HepG2 (cell line): ENCODE measurements around the gene ZNF396. TPM values are rescaled to one million over a fixed set of nuclear protein-coding genes. Genes with fewer than 3 reads are reported as not detected.

Source experiments
- ATF4 ChIP-seq, 2 experiments: fragments of 450-650 bp in 1 of 2; sonication (generic) in 1 of 2; formaldehyde crosslinking; IDR thresholded peaks; 2 replicates each; pipeline versions ENCODE4 v1.5.0 to v1.8.0; 2020 to 2022; ENCODE audit warnings: mild to moderate bottlenecking in 1 of 2, missing genetic modification reagents in 1 of 2
- CEBPB ChIP-seq: IDR thresholded peaks from 2 replicates; pipeline ENCODE4 v1.6.1; 2011; ENCODE audit warnings: low read depth, low read length, improper control_type of control experiment, borderline replicate concordance
- CREB1 ChIP-seq, 2 experiments: fragments of 450-650 bp in 1 of 2; IDR thresholded peaks; 2 replicates each; pipeline ENCODE4 v1.6.1; 2016 to 2017; ENCODE audit warnings: control low read depth in 1 of 2, mild to moderate bottlenecking in 1 of 2, missing compliant biosample characterization in 1 of 2, missing genetic modification characterization in 1 of 2
- GABPA ChIP-seq, 2 experiments: IDR thresholded peaks; 2 replicates each; pipeline ENCODE4 v1.6.1; 2011 to 2016; ENCODE audit warnings: low read depth in 2 of 2, low read length in 1 of 2, missing biosample characterization in 1 of 2, missing genetic modification characterization in 1 of 2
- HNRNPH1 ChIP-seq: fragments of 200-400 bp; formaldehyde crosslinking; optimal IDR thresholded peaks from 2 replicates; pipeline ENCODE3; 2017; ENCODE audit warnings: mild to moderate bottlenecking, low read depth, low read length
- MEIS1 ChIP-seq: sonication (generic); formaldehyde crosslinking; IDR thresholded peaks from 2 replicates; pipeline ENCODE4 v1.9.0; 2021; ENCODE audit warnings: mild to moderate bottlenecking, missing genetic modification reagents, moderate library complexity, borderline replicate concordance
- NBN ChIP-seq: fragments of 450-650 bp; conservative IDR thresholded peaks from 2 replicates; pipeline ENCODE4 v1.6.1; 2017
- PRDM15 ChIP-seq: sonication (generic); formaldehyde crosslinking; IDR thresholded peaks from 2 replicates; pipeline ENCODE4 v1.4.0; 2020; ENCODE audit warnings: missing genetic modification reagents
- SRSF9 ChIP-seq: fragments of 200-400 bp; formaldehyde crosslinking; IDR thresholded peaks from 2 replicates; pipeline ENCODE4 v1.6.1; 2018; ENCODE audit warnings: borderline replicate concordance, mild to moderate bottlenecking, low read depth, low read length; ENCODE audit not compliant: insufficient read depth, poor library complexity, severe bottlenecking
- STAG1 ChIP-seq: sonication (generic); formaldehyde crosslinking; IDR thresholded peaks from 2 replicates; pipeline ENCODE4 v1.4.0; 2020; ENCODE audit warnings: missing genetic modification reagents
- TCF12 ChIP-seq, 2 experiments: fragments of 450-650 bp in 1 of 2; sonication (generic) in 1 of 2; formaldehyde crosslinking in 1 of 2; IDR thresholded peaks; 2 replicates each; pipeline versions ENCODE4 v1.6.1 to v1.8.0; 2017 to 2022; ENCODE audit warnings: antibody characterized with exemption in 1 of 2, mild to moderate bottlenecking in 1 of 2, missing genetic modification reagents in 1 of 2, moderate library complexity in 1 of 2
- ZNF3 ChIP-seq: IDR thresholded peaks from 2 replicates; pipeline ENCODE4 v1.7.0; 2017; ENCODE audit warnings: inconsistent platforms
- ZNF317 ChIP-seq: sonication (generic); formaldehyde crosslinking; IDR thresholded peaks from 2 replicates; pipeline ENCODE4 v1.5.0; 2020; ENCODE audit warnings: mild to moderate bottlenecking, missing genetic modification reagents
- ZNF34 ChIP-seq: sonication (generic); formaldehyde crosslinking; IDR thresholded peaks from 2 replicates; pipeline ENCODE4 v1.4.0; 2020; ENCODE audit warnings: mild to moderate bottlenecking, missing genetic modification reagents, borderline replicate concordance
- ZNF414 ChIP-seq: sonication (generic); formaldehyde crosslinking; IDR thresholded peaks from 2 replicates; pipeline ENCODE4 v1.5.0; 2020; ENCODE audit warnings: missing genetic modification reagents
- ZNF577 ChIP-seq: sonication (generic); formaldehyde crosslinking; IDR thresholded peaks from 2 replicates; pipeline ENCODE4 v1.4.0; 2020; ENCODE audit warnings: mild to moderate bottlenecking, low read depth, missing genetic modification reagents, borderline replicate concordance
- ZNF644 ChIP-seq: IDR thresholded peaks from 2 replicates; pipeline ENCODE4 v1.6.1; 2016; ENCODE audit warnings: low read depth
- ZNF740 ChIP-seq: sonication (generic); formaldehyde crosslinking; IDR thresholded peaks from 2 replicates; pipeline ENCODE4 v1.4.0; 2020; ENCODE audit warnings: missing genetic modification reagents
- ZNF75D ChIP-seq: sonication (generic); formaldehyde crosslinking; IDR thresholded peaks from 2 replicates; pipeline ENCODE4 v1.8.1; 2023; ENCODE audit warnings: missing genetic modification reagents, mild to moderate bottlenecking, borderline replicate concordance
- ZNF766 ChIP-seq: sonication (generic); formaldehyde crosslinking; IDR thresholded peaks from 2 replicates; pipeline ENCODE4 v1.5.0; 2020; ENCODE audit warnings: missing genetic modification reagents, borderline replicate concordance
- ZSCAN29 ChIP-seq: sonication (generic); formaldehyde crosslinking; conservative IDR thresholded peaks from 2 replicates; pipeline ENCODE4 v1.4.0; 2020; ENCODE audit warnings: mild to moderate bottlenecking, missing genetic modification reagents
- polyA plus RNA-seq, 8 experiments: library from polyadenylated mRNA; depleted of rRNA in 3 of 8; stranded (reverse) in 7 of 8; unstranded in 1 of 8; fragments of >200 nt; fragmentation: Illumina TruSeq in 4 of 8; extraction: Trizol in 4 of 8; gene quantifications; 2 replicates each; pipeline versions ENCODE4 v1.2.1 to v1.2.3, GENCODE V29; 2011 to 2016; ENCODE audit warnings: low read depth in 4 of 8, missing spikeins in 1 of 8, mixed read lengths in 1 of 8; ENCODE audit not compliant: insufficient read depth in 1 of 8
- total RNA-seq, 5 experiments: library from RNA; depleted of rRNA; stranded (reverse); fragments of >200 nt; fragmentation: Illumina TruSeq; extraction: Trizol; gene quantifications; 2 replicates each; pipeline ENCODE4 v1.2.3, GENCODE V29; 2016; ENCODE audit warnings: low read depth in 1 of 5

ZNF396 gene
- total and polyA plus RNA-seq, 2 of the 13 experiments (the other 11 are each of a cell fraction or from before 2014, with no cell fraction given) = 0.25 to 0.75 TPM

- TF ChIP-seq ZNF740 (CRISPR knock-in tag) (peak; percentile 34; the same call in 1 of the 2 replicates), CREB1 (IDR thresholded peaks at IDR 0.05) (peak; percentile 64), CREB1 (CRISPR knock-in tag; IDR thresholded peaks at IDR 0.05) (peak; percentile 85), ZNF644 (CRISPR knock-in tag) (peak; percentile 55; the same call in 1 of the 2 replicates), CEBPB (peak; percentile 58), ATF4 (CRISPR knock-in tag; IDR thresholded peaks at IDR 0.05) (peak in 1 of 2 experiments; percentile 56; a peak in 2 of 4 replicates), ZNF577 (CRISPR knock-in tag) (no peak), SRSF9 (no peak), ZNF414 (CRISPR knock-in tag) (no peak; the same call in 1 of the 2 replicates), TCF12 (IDR thresholded peaks at IDR 0.05) (no peak), TCF12 (CRISPR knock-in tag; IDR thresholded peaks at IDR 0.05) (no peak), MEIS1 (CRISPR knock-in tag) (peak; percentile 93), ZNF3 (CRISPR knock-in tag) (peak; percentile 43; the same call in 1 of the 2 replicates), PRDM15 (CRISPR knock-in tag) (0 out of 2 replicates have a peak, but pooled peaks have one; percentile 25), ZNF34 (CRISPR knock-in tag) (peak; percentile 96), GABPA (IDR thresholded peaks at IDR 0.05; ENCODE audit: low read depth, low read length) (peak; percentile 70), GABPA (CRISPR knock-in tag; IDR thresholded peaks at IDR 0.05; ENCODE audit: low read depth) (peak; percentile 87), ZNF766 (CRISPR knock-in tag) (peak; percentile 39; the same call in 1 of the 2 replicates), NBN (no peak), STAG1 (0 out of 2 replicates have a peak, but pooled peaks have one; percentile 6), ZNF75D (no peak), ZSCAN29 (CRISPR knock-in tag) (peak; percentile 72; the same call in 1 of the 2 replicates), HNRNPH1 (no peak), ZNF317 (CRISPR knock-in tag) (peak; percentile 70; the same call in 1 of the 2 replicates)
These were observed 33.0 kb downstream of the ZNF396 start, which contains the start of gene ZNF24 (continued) for GRCh38 chr18:35343936-35344735.
